Measurements from ENCODE around the gene KRT35. TPM values are rescaled to one million over a fixed set of nuclear protein-coding genes. Genes with fewer than 3 reads are reported as not detected.

Gene KRT35
- total and polyA plus RNA-seq, 2 donors (not counting 3 experiments of a cell fraction or from before 2014, with no cell fraction given), result not detected

GRCh38 chr17:41466988-41467387 lies 14.0 kb downstream of the KRT35 start, which contains the start of gene KRT32:
KRT32 (minus strand) TSS chr17:41467386; CDS start chr17:41467325, 61 bp downstream.
- H3K36me3 ChIP-seq (ENCODE audit: control insufficient read depth in 2 of 2, extremely low read depth in 1 of 2, insufficient read depth in 2 of 2, low read length in 2 of 2), result no peaks in the 10 kb centered on the region
- H3K9me3 ChIP-seq (replicated peaks; ENCODE audit: control insufficient read depth, insufficient read depth, low read length), result no peaks in the 10 kb centered on the region
- H3K9me1 ChIP-seq (replicated peaks; ENCODE audit: control insufficient read depth, extremely low read depth, insufficient read depth, low read length), result no peaks in the 10 kb centered on the region
- H3K4me2 ChIP-seq (ENCODE audit: insufficient read depth, low read length), result no peak within 1 kb of the TSS
- no peak within 1 kb of the TSS for H3K4me3 ChIP-seq (replicated peaks in 1 of 3; ENCODE audit: insufficient read depth in 1 of 3, low read depth in 1 of 3, low read length in 3 of 3)
- CTCF ChIA-PET, result interaction anchor here (1.0 to 1.1 kb wide), 2 partner anchors 20 to 82 kb away, joined by 4 read pairs; no protein-coding TSS in a partner anchor
- H4K20me1 ChIP-seq (replicated peaks; ENCODE audit: control insufficient read depth, extremely low read depth, insufficient read depth, low read length), result no peaks in the 10 kb centered on the region
- H3K27ac ChIP-seq (ENCODE audit: insufficient read depth, low read depth, low read length), result no peak within 1 kb of the TSS
- FAIRE-seq (no peak), DNase-seq (ENCODE audit: low read depth, low spot score) (no peak)
- no peak within 1 kb of the TSS for H2AFZ ChIP-seq (ENCODE audit: low read depth, low read length)
- H3K27me3 ChIP-seq (ENCODE audit: control insufficient read depth in 2 of 2, insufficient read depth in 2 of 2, low read length in 2 of 2), result peaks cover 3 to 9% of the 10 kb centered on the region in 2 experiments
- dilution Hi-C loops (cut with MboI; ENCODE audit: extremely low pct_ligation_motif_present, low sequenced_read_pairs) (no loop called here), intact Hi-C loops (cut with micrococcal nuclease) (no loop called here)
- H3K79me2 ChIP-seq (ENCODE audit: control insufficient read depth, insufficient read depth, low read length), result no peaks in the 10 kb centered on the region
- TF ChIP-seq JUN (IDR thresholded peaks at IDR 0.05; ENCODE audit: borderline replicate concordance, insufficient read depth, insufficient read length, low read depth) (no peak), EZH2 (IDR thresholded peaks at IDR 0.05; ENCODE audit: borderline replicate concordance, low read depth, low read length, severe bottlenecking) (no peak), MYC (IDR thresholded peaks at IDR 0.05; ENCODE audit: low read depth, low read length) (no peak), CTCF (IDR thresholded peaks at IDR 0.05; ENCODE audit: extremely low read depth in 1 of 2, insufficient read depth in 1 of 2, low read depth in 1 of 2, low read length in 2 of 2) (no peak), FOS (IDR thresholded peaks at IDR 0.05; ENCODE audit: borderline replicate concordance, insufficient read depth, low read length) (no peak), GATA2 (IDR thresholded peaks at IDR 0.05; ENCODE audit: insufficient read depth, insufficient read length, low read depth, low read length) (no peak), POLR2AphosphoS5 (IDR thresholded peaks at IDR 0.05; ENCODE audit: insufficient read depth, low read depth, low read length) (no peak), MAX (IDR thresholded peaks at IDR 0.05; ENCODE audit: insufficient read depth, insufficient read length) (no peak), POLR2A (IDR thresholded peaks at IDR 0.05; ENCODE audit: low read depth, low read length) (no peak)
- H3K9ac ChIP-seq (replicated peaks; ENCODE audit: extremely low read depth, insufficient read depth, low read length), result no peak within 1 kb of the TSS
- POLR2A ChIA-PET, result no interaction called here
- BruUV-seq (replicated peaks), result no TSS peak
- no peaks in the 10 kb centered on the region for H3K4me1 ChIP-seq (ENCODE audit: control insufficient read depth, extremely low read depth, insufficient read depth, low read length)
